ENCODE results near the gene AGAP1.

Gene AGAP1

DNA sequence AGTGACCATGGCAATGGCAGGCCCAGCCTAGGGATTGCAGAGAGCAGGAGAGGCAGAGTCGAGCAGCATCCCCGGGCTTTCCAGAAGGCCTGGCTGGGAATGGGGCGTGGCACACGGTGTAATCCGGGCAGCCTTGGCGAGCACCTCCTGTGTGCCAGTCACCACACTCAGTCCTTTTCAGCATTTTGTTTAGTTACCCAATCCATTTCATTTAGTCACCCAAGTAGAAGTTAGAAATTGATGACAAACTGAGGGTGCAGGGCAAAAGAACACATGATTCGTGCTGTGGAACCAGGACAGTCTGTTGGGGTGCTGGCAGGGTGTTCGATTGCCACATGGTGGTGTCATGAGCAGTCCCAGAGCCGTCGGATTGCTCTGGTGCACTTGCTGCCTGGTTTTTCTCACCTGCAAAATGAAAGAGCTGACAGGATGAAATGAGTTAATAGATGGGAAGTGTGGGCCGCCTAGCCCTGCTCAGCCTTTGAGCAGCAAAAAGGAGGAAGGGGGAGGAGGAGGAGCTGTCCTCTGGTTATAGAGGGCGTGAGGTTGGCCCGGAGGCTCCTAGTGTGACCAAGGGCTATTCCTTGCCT is 299.4 kb downstream of the AGAP1 start:
- no peak overlapping the region for H3K4me3 ChIP-seq (ENCODE audit: low read depth, low read length)
- TF ChIP-seq CTCF (IDR thresholded peaks at IDR 0.05; ENCODE audit: insufficient read depth, low read depth, low read length, missing control alignments) = peak; percentile 26
- DNase-seq (ENCODE audit: low read depth) = peak; percentile 6

GRCh38 chr2:235799281-235799680 is 305.4 kb downstream of the AGAP1 start:
- DNase-seq (ENCODE audit: low read depth) = no peak
- no peak overlapping the region for H3K4me3 ChIP-seq (ENCODE audit: low read depth, low read length)
- TF ChIP-seq CTCF (IDR thresholded peaks at IDR 0.05; ENCODE audit: insufficient read depth, low read depth, low read length, missing control alignments) = no peak

DNA sequence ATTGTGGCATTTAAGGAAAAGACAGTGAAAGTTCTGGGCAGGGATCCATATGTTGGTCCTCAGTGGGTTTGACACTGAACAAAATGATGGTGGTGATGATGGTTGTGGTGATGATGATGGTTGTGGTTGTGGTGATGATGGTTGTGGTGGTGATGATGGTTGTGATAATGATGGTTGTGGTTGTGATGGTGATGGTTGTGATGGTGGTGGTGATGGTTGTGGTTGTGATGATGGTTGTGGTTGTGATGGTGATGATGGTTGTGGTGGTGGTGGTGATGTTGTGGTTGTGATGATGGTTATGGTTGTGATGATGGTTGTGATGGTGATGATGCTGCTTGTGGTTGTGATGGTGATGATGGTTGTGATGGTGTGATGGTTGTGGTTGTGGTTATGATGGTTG is 308.7 kb downstream of the AGAP1 start:
- DNase-seq (ENCODE audit: low read depth) = no peak
- no peak overlapping the region for H3K4me3 ChIP-seq (ENCODE audit: low read depth, low read length)
- TF ChIP-seq CTCF (IDR thresholded peaks at IDR 0.05; ENCODE audit: insufficient read depth, low read depth, low read length, missing control alignments) = no peak

- no peak for DNase-seq (ENCODE audit: low read depth)
- TF ChIP-seq CTCF (IDR thresholded peaks at IDR 0.05; ENCODE audit: insufficient read depth, low read depth, low read length, missing control alignments) = no peak
- no peak overlapping the region for H3K4me3 ChIP-seq (ENCODE audit: low read depth, low read length)
These were observed 309.2 kb downstream of the AGAP1 start for GRCh38 chr2:235803028-235803427.

DNA sequence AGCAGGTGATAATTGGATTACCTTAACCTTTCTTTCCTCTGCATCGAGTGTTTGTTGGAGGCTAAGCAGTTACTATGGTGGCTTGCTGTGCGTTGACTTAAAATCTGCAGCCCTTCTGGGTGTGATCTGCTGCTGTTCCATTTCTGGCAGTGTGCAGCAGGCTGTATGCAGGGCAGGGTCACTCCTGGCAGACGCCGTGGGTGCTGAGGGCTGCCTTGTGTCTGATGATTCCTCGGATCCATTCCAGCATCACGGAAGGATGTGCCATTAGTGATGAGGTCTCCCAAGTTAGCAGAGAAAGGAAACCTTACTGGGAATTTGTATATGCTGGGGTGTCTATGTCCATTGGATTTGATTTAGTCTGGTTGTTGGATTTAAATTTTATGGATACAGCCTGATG is 310.8 kb downstream of the AGAP1 start:
- DNase-seq (ENCODE audit: low read depth) = no peak
- no peak for TF ChIP-seq CTCF (IDR thresholded peaks at IDR 0.05; ENCODE audit: insufficient read depth, low read depth, low read length, missing control alignments)
- H3K4me3 ChIP-seq (ENCODE audit: low read depth, low read length) = no peak overlapping the region

DNA sequence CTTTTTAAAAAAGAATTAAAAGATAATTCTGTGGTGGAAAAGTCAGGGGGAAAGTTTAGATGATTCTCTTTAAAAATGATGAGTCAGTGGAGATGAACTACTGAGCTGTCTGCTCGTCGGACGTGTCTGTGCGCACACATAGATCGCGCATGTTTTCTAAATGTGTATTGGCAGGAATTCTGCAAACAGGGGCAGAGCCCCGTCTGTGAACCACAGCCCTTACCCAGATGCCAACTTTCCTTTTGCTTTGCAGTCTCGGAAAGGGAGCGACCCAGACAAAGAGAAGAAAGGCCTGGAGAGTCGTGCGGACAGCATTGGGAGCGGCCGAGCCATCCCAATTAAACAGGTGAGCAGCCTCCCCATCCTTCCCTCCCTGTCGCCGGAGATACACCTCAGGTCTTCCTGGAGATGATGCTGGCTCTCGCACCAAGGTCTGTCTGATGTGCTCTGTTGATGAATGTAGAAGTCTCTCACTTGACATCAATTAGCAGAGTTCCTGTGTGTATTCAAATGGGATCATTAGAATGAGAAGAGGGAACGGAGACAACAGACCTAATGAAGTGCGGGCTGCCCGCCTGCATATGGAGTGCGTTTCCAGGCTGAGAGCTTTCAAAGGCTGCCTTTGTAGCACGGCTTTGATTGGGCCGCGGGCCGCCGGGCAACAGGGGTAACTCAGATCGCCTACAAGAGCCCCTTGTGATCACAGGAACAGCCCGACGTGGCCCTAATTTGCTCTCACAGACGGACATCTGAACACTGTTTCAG is 313.3 kb downstream of the AGAP1 start:
- no peak for TF ChIP-seq CTCF (IDR thresholded peaks at IDR 0.05; ENCODE audit: insufficient read depth, low read depth, low read length, missing control alignments)
- no peak for DNase-seq (ENCODE audit: low read depth)
- H3K4me3 ChIP-seq (ENCODE audit: low read depth, low read length) = no peak overlapping the region

All from GM12865 (cell line).